IPS-20b (cell line): ENCODE results near the gene GNG4.
"Not testable (repeated sequence)": the region's sequence is repeated elsewhere in the genome, so short reads cannot be mapped to it uniquely, and the experiment has no call there.

Experiments
- H3K27ac ChIP-seq: one replicate; pipeline ENCODE4 v1.5.1; 2013; ENCODE audit warnings: low read length
- H3K27me3 ChIP-seq: 2 replicates; pipeline ENCODE4 v1.6.1; 2013; ENCODE audit warnings: mild to moderate bottlenecking, low read length, inconsistent platforms; ENCODE audit not compliant: insufficient read depth
- H3K36me3 ChIP-seq: 2 replicates; pipeline ENCODE4 v1.6.1; 2013; ENCODE audit warnings: low read depth, mild to moderate bottlenecking, inconsistent platforms, low read length, moderate library complexity; ENCODE audit not compliant: insufficient read depth
- H3K4me1 ChIP-seq: 2 replicates; pipeline ENCODE4 v1.6.1; 2013; ENCODE audit warnings: mild to moderate bottlenecking, control low read depth, inconsistent platforms, low read length, moderate library complexity; ENCODE audit not compliant: insufficient read depth
- H3K4me3 ChIP-seq: 2 replicates; pipeline ENCODE4 v1.5.1; 2013; ENCODE audit warnings: mild to moderate bottlenecking, low read length, inconsistent platforms
- H3K9ac ChIP-seq: 2 replicates; pipeline ENCODE4 v1.6.1; 2013; ENCODE audit warnings: low read depth, mild to moderate bottlenecking, inconsistent platforms, low read length, moderate library complexity
- H3K9me3 ChIP-seq: 2 replicates; pipeline ENCODE4 v1.6.1; 2013; ENCODE audit warnings: mild to moderate bottlenecking, low read depth, low read length, inconsistent platforms; ENCODE audit not compliant: insufficient read depth

The GNG4 gene

GRCh38 chr1:235549351-235550139 is 100.0 kb downstream of the GNG4 start:
- H3K9ac ChIP-seq = no peak overlapping the region
- no peaks in the 10 kb centered on the region; the same call in 1 of the 2 replicates for H3K36me3 ChIP-seq
- H3K4me3 ChIP-seq = no peak overlapping the region
- no peaks in the 10 kb centered on the region for H3K27me3 ChIP-seq
- no peak overlapping the region for H3K27ac ChIP-seq
- peaks cover 4% of the 10 kb centered on the region; the same call in 1 of the 2 replicates for H3K4me1 ChIP-seq
- no peaks in the 10 kb centered on the region for H3K9me3 ChIP-seq

- not testable (repeated sequence) for H3K36me3 ChIP-seq, H3K27me3 ChIP-seq, H3K4me1 ChIP-seq, H3K9me3 ChIP-seq, H3K27ac ChIP-seq, H3K4me3 ChIP-seq, H3K9ac ChIP-seq
Observed at GRCh38 chr1:235546369-235547155, 103.0 kb downstream of the GNG4 start.

DNA sequence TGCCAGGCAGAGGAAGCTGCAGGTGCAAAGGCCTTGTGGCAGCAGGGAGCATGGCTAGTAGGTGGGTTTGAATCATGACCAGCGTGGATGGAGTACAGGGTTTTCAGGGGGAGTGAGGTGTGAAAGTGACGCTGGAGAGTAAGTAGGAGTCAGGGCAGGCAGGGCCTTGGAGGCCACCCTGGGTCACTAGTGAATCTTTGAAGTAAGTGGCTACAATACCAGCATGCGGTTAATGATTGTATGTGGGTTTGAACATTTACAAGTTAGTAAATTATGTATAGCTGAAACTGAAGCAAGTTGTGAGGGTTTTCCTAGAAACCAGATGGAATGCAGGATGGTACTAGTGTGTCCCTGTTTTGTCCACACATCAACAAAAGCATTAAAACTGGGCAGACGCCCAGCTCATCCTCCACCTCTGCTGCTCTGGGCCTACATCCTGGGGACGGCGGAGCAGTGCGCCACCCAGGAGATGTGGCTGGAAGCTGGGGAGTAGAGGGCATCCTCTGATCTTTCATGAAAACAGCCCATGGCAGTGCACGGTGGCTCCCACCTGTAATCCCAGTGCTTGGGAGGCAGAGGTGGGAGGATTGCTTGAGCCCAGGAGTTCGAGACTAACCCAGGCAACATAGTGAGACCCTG is 104.2 kb downstream of the GNG4 start:
- Histone ChIP-seq H3K4me1 (peaks cover 4% of the 10 kb centered on the region; the same call in 1 of the 2 replicates), H3K27me3 (no peaks in the 10 kb centered on the region), H3K27ac (no peak overlapping the region), H3K9me3 (no peaks in the 10 kb centered on the region), H3K36me3 (no peaks in the 10 kb centered on the region; the same call in 1 of the 2 replicates), H3K4me3 (no peak overlapping the region), H3K9ac (no peak overlapping the region)

DNA sequence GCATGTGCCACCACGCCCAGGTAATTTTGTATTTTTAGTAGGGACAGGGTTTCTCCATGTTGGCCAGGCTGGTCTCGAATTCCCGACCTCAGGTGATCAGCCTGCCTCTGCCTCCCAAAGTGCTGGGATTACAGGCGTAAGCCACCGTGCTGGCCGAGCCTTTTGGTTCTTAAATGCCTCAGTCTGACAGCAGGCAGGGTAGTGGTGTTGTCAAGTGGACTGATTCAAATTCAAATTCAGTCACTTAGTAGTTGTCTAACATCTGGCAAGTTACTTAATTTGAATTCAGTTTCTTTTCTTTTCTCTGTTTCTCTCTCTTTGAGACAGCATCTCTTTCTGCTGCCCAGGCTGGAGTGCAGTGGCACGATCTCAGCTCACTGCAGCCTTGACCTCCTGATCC is 106.7 kb downstream of the GNG4 start:
- not testable (repeated sequence) for H3K36me3 ChIP-seq, H3K27ac ChIP-seq, H3K9ac ChIP-seq, H3K4me1 ChIP-seq, H3K9me3 ChIP-seq, H3K4me3 ChIP-seq, H3K27me3 ChIP-seq

GRCh38 chr1:235533476-235534168 is 116.0 kb downstream of the GNG4 start:
- H3K36me3 ChIP-seq = no peaks in the 10 kb centered on the region
- H3K4me3 ChIP-seq = no peak overlapping the region
- H3K9ac ChIP-seq = no peak overlapping the region
- H3K4me1 ChIP-seq = no peaks in the 10 kb centered on the region
- H3K9me3 ChIP-seq = no peaks in the 10 kb centered on the region
- H3K27me3 ChIP-seq = no peaks in the 10 kb centered on the region
- H3K27ac ChIP-seq = no peak overlapping the region

DNA sequence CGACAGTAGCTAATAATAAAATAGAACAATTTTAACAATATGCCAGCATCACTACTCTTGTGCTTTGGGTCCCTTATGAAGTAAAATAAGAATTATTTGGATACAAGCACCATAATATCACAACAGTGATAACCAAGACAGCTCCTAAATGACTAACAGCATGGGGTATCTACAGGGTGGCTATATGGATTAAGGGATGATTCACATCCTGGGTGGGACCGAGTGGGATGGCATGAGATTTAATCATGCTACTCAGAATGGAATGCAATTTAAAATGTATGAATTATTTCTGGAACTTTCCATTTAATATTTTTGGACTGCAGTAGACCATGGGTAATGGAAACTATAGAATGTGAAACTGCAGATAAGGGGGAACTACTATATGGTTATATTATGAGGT is 117.2 kb downstream of the GNG4 start:
- Histone ChIP-seq H3K27ac (no peak overlapping the region), H3K36me3 (no peaks in the 10 kb centered on the region), H3K27me3 (no peaks in the 10 kb centered on the region), H3K4me1 (no peaks in the 10 kb centered on the region), H3K9ac (no peak overlapping the region), H3K4me3 (no peak overlapping the region), H3K9me3 (no peaks in the 10 kb centered on the region)

- H3K9ac ChIP-seq = no peak overlapping the region
- no peaks in the 10 kb centered on the region for H3K9me3 ChIP-seq
- no peak overlapping the region for H3K4me3 ChIP-seq
- H3K4me1 ChIP-seq = no peaks in the 10 kb centered on the region
- no peak overlapping the region for H3K27ac ChIP-seq
- no peaks in the 10 kb centered on the region for H3K27me3 ChIP-seq
- no peaks in the 10 kb centered on the region for H3K36me3 ChIP-seq
Observed at GRCh38 chr1:235527196-235527814, 122.3 kb downstream of the GNG4 start.

GRCh38 chr1:235525314-235525713 is 124.3 kb downstream of the GNG4 start:
- Histone ChIP-seq H3K27ac (no peak overlapping the region), H3K27me3 (no peaks in the 10 kb centered on the region), H3K4me1 (no peaks in the 10 kb centered on the region), H3K9me3 (no peaks in the 10 kb centered on the region), H3K9ac (no peak overlapping the region), H3K36me3 (no peaks in the 10 kb centered on the region), H3K4me3 (no peak overlapping the region)

DNA sequence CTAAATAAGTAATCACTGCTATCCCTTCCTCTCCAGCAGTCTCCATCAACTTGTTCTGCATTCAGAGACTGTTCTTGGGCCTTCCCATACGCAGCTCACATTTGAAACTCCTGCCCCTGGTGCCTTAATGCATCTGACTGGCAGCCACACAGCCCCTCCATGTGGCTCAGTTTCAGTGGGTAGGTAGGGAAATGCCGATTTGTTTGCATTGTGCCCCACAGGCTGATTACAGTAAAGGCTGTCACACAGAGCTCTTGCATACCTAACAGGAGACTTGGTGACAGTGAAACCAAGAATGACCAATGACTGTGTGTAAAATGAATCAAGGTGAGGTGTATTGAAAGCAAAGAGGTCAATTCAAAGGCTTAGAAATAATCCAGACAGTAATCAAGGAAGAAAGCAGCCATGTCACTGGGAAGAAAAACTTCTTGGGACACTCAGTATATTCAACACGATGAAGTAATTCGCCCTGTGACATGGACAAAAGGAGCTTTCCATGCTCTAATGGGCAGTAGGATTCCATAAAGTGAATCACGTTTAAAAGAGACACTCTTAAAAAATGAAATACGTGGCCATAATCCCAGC is 132.6 kb downstream of the GNG4 start:
- Histone ChIP-seq H3K27ac (no peak overlapping the region), H3K9me3 (no peaks in the 10 kb centered on the region), H3K4me3 (no peak overlapping the region), H3K27me3 (no peaks in the 10 kb centered on the region), H3K9ac (no peak overlapping the region), H3K4me1 (no peaks in the 10 kb centered on the region), H3K36me3 (no peaks in the 10 kb centered on the region)

- Histone ChIP-seq H3K9me3 (no peaks in the 10 kb centered on the region), H3K27ac (no peak overlapping the region), H3K4me1 (no peaks in the 10 kb centered on the region), H3K9ac (no peak overlapping the region), H3K36me3 (no peaks in the 10 kb centered on the region), H3K4me3 (no peak overlapping the region), H3K27me3 (no peaks in the 10 kb centered on the region)
Observed at GRCh38 chr1:235515844-235516512, 133.6 kb downstream of the GNG4 start.
